Loucy (cell line): ENCODE measurements around the gene RHOF.

Experiments
- CTCF ChIP-seq: fragments of 200-600 bp; sonication (generic); conservative IDR thresholded peaks from 2 replicates; pipeline ENCODE4 v1.5.1; 2014; ENCODE audit warnings: mild to moderate bottlenecking, antibody characterized with exemption, low read length
- EZH2phosphoT487 ChIP-seq: fragments of 200-600 bp; IDR thresholded peaks from 2 replicates; pipeline ENCODE4 v1.6.1; 2018; ENCODE audit warnings: antibody characterized with exemption, mild to moderate bottlenecking, moderate library complexity, borderline replicate concordance

DNA sequence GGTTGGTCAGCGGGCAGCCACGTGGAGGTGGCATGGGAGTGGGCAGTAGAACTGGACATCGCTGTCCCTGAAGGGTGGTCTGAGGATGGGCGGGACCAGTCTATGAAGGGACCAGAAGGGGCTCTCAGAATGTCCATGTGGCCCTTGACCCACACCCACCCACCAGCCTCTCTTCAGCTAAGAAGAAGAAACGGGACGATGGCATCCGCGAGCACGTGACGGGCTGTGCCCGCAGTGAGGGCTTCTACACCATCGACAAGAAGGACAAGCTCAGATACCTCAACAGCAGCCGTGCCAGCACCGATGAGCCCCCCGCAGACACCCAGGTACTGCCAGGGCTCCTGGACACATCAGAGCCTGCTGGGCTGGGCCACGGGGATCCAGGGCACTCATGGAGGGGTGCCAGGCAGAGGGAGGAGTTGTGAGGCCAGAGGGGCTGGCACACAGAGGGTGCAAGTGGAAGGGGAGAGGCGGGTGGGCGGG, 31.6 kb upstream of the RHOF start:
- no peak for TF ChIP-seq CTCF
- no peak for TF ChIP-seq EZH2phosphoT487
